HEK293 (cell line): ENCODE data around the gene AGR2.

ENCODE experiments used
- CTCF ChIA-PET: fragments of 350-600 bp; formaldehyde crosslinking; extraction: SDS; loops from one replicate; lab custom pipeline; 2021; ENCODE audit warnings: antibody characterized with exemption; lab: Yijun Ruan, JAX
- POLR2A ChIA-PET: fragments of 300-600 bp; formaldehyde crosslinking; extraction: SDS; loops from one replicate; lab custom pipeline; 2020; ENCODE audit warnings: antibody characterized with exemption, inconsistent platforms; lab: Yijun Ruan, JAX
- H3K27ac ChIP-seq: fragments of 200-500 bp; sonication (Bioruptor generic); 2 replicates; pipeline ENCODE4 v1.5.1; 2014; ENCODE audit warnings: low read depth, low read length, control low read depth, inconsistent platforms; ENCODE audit errors: extremely low read depth
- H3K36me3 ChIP-seq, 2 experiments: fragments of 200-500 bp in 1 of 2; sonication (Bioruptor generic) in 1 of 2; 1 replicate in 1 of 2; 2 replicates in 1 of 2; pipeline ENCODE4 v1.5.1; 2014 to 2017; ENCODE audit warnings: inconsistent platforms in 2 of 2, low read length in 2 of 2; ENCODE audit not compliant: control insufficient read depth in 2 of 2, insufficient read depth in 1 of 2
- H3K4me1 ChIP-seq: fragments of 200-500 bp; sonication (Bioruptor generic); 2 replicates; pipeline ENCODE4 v1.5.1; 2014; ENCODE audit warnings: mild to moderate bottlenecking, low read length, inconsistent platforms; ENCODE audit not compliant: control insufficient read depth, insufficient read depth
- H3K4me3 ChIP-seq: 2 replicates; pipeline ENCODE4 v1.5.1; 2011; ENCODE audit warnings: low read depth, mild to moderate bottlenecking, control low read depth, low read length, moderate library complexity
- H3K9me3 ChIP-seq: fragments of 200-500 bp; sonication (Bioruptor generic); 2 replicates; pipeline ENCODE4 v1.5.1; 2014; ENCODE audit warnings: low read depth, low read length, inconsistent platforms; ENCODE audit not compliant: control insufficient read depth, insufficient read depth
- PRDM4 ChIP-seq: fragments of 450-650 bp; formaldehyde crosslinking; IDR thresholded peaks from 2 replicates; pipeline ENCODE4 v1.5.1; 2017; ENCODE audit warnings: missing biosample characterization, missing genetic modification characterization
- ZBTB21 ChIP-seq: fragments of 450-650 bp; formaldehyde crosslinking; IDR thresholded peaks from 2 replicates; pipeline ENCODE4 v1.5.1; 2017; ENCODE audit warnings: missing biosample characterization, missing genetic modification characterization
- ZFHX2 ChIP-seq: fragments of 450-650 bp; formaldehyde crosslinking; conservative IDR thresholded peaks from 2 replicates; pipeline ENCODE4 v1.5.1; 2016; ENCODE audit warnings: missing biosample characterization, missing genetic modification characterization
- ZNF10 ChIP-seq: fragments of 450-650 bp; formaldehyde crosslinking; IDR thresholded peaks from 2 replicates; pipeline ENCODE4 v1.5.1; 2017; ENCODE audit warnings: missing biosample characterization, missing genetic modification characterization
- ZNF146 ChIP-seq: fragments of 450-650 bp; formaldehyde crosslinking; IDR thresholded peaks from 2 replicates; pipeline ENCODE4 v1.5.1; 2016; ENCODE audit warnings: missing biosample characterization, missing genetic modification characterization
- ZNF239 ChIP-seq: fragments of 450-650 bp; formaldehyde crosslinking; IDR thresholded peaks from 2 replicates; pipeline ENCODE4 v1.5.1; 2016; ENCODE audit warnings: missing biosample characterization, missing genetic modification characterization
- ZNF514 ChIP-seq: fragments of 450-650 bp; formaldehyde crosslinking; IDR thresholded peaks from 2 replicates; pipeline ENCODE4 v1.5.1; 2016; ENCODE audit warnings: missing biosample characterization, missing genetic modification characterization
- ZNF530 ChIP-seq: fragments of 450-650 bp; formaldehyde crosslinking; IDR thresholded peaks from 2 replicates; pipeline ENCODE4 v1.5.1; 2016; ENCODE audit warnings: low read depth, missing biosample characterization, missing genetic modification characterization
- ZNF555 ChIP-seq: fragments of 450-650 bp; formaldehyde crosslinking; conservative IDR thresholded peaks from 2 replicates; pipeline ENCODE4 v1.5.1; 2017; ENCODE audit warnings: missing biosample characterization, mild to moderate bottlenecking, missing genetic modification characterization, inconsistent platforms
- ZNF610 ChIP-seq: fragments of 450-650 bp; formaldehyde crosslinking; IDR thresholded peaks from 2 replicates; pipeline ENCODE4 v1.5.1; 2016; ENCODE audit warnings: missing biosample characterization, missing genetic modification characterization, borderline replicate concordance
- ZNF792 ChIP-seq: fragments of 450-650 bp; formaldehyde crosslinking; IDR thresholded peaks from 2 replicates; pipeline ENCODE4 v1.5.1; 2016; ENCODE audit warnings: missing biosample characterization, missing genetic modification characterization
- TF ChIP-seq, protein P1 (sequence below): fragments of 450-650 bp; formaldehyde crosslinking; IDR thresholded peaks from 2 replicates; pipeline ENCODE4 v1.5.1; 2016; ENCODE audit warnings: missing biosample characterization, missing genetic modification characterization
- TF ChIP-seq, protein P2 (sequence below): fragments of 450-650 bp; formaldehyde crosslinking; IDR thresholded peaks from 2 replicates; pipeline ENCODE4 v1.5.1; 2017; ENCODE audit warnings: missing biosample characterization, missing genetic modification characterization
- TF ChIP-seq, protein P3 (sequence below): fragments of 450-650 bp; formaldehyde crosslinking; IDR thresholded peaks from 2 replicates; pipeline ENCODE4 v1.5.1; 2016; ENCODE audit warnings: missing biosample characterization, missing genetic modification characterization

Gene AGR2

DNA sequence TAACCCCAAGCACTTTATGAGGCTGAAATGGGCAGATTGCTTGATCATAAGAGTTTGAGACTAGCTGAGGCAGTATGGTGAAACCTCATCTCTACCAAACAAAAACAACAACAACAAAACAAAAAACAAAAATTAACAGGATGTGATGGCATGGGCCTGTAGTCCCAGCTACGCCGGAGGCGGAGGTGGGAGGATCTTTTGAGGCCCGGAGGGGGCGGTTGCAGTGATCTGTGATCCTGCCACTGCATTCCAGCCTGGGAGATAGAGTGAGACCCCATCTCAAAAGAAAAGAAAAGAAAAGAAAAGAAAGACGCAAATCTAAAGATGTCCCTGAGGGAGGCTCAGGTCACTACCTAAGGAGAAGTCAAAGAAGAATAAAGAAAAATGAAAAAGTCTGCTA lies 35.3 kb upstream of the AGR2 start:
- ChIA-PET POLR2A (no interaction called here), CTCF (interaction anchor here (0.6 kb wide), 1 partner anchor 187 kb away, joined by 3 read pairs; no protein-coding TSS in a partner anchor)
- TF ChIP-seq ZNF530 (tag by site-specific recombination) (no peak), ZFHX2 (peak; percentile 23; the same call in 1 of the 2 replicates), ZNF792 (no peak)
- TF ChIP-seq, protein P1, sequence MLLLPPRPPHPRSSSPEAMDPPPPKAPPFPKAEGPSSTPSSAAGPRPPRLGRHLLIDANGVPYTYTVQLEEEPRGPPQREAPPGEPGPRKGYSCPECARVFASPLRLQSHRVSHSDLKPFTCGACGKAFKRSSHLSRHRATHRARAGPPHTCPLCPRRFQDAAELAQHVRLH (tag by site-specific recombination): no peak
- Histone ChIP-seq H3K4me3 (no peak overlapping the region), H3K4me1 (no peaks in the 10 kb centered on the region), H3K36me3 (no peaks in the 10 kb centered on the region), H3K27ac (no peak overlapping the region), H3K9me3 (no peaks in the 10 kb centered on the region)

DNA sequence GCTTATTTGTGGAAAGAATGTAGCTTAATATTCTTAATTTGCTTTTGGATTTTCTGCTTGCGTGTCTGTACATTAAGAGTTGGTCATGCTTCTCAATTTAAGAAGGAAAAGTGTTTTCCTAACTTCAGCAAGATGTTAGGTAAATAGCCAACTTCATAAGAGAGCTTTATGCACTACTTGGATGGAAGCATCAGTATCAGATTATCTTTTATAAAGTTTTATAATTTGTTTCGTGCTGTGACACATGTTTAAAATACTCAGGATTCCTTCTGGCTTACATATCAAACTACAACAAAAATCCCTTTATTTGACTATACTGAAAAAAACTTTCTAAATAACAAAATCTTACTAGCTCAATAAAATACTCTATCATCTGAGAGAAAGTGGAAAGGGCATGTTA lies 34.8 kb upstream of the AGR2 start:
- Histone ChIP-seq H3K9me3 (no peaks in the 10 kb centered on the region), H3K4me1 (no peaks in the 10 kb centered on the region), H3K4me3 (no peak overlapping the region), H3K36me3 (no peaks in the 10 kb centered on the region), H3K27ac (no peak overlapping the region)
- CTCF ChIA-PET: interaction anchor here (0.5 kb wide), 1 partner anchor 1285 kb away, joined by 3 read pairs; no protein-coding TSS in a partner anchor
- POLR2A ChIA-PET: no interaction called here
- TF ChIP-seq ZNF555 (tag by site-specific recombination): no peak
- TF ChIP-seq PRDM4: no peak
- no peak for TF ChIP-seq ZNF610 (tag by site-specific recombination)
- TF ChIP-seq, protein P2, sequence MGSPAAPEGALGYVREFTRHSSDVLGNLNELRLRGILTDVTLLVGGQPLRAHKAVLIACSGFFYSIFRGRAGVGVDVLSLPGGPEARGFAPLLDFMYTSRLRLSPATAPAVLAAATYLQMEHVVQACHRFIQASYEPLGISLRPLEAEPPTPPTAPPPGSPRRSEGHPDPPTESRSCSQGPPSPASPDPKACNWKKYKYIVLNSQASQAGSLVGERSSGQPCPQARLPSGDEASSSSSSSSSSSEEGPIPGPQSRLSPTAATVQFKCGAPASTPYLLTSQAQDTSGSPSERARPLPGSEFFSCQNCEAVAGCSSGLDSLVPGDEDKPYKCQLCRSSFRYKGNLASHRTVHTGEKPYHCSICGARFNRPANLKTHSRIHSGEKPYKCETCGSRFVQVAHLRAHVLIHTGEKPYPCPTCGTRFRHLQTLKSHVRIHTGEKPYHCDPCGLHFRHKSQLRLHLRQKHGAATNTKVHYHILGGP (tag by site-specific recombination): no peak
- TF ChIP-seq, protein P3, sequence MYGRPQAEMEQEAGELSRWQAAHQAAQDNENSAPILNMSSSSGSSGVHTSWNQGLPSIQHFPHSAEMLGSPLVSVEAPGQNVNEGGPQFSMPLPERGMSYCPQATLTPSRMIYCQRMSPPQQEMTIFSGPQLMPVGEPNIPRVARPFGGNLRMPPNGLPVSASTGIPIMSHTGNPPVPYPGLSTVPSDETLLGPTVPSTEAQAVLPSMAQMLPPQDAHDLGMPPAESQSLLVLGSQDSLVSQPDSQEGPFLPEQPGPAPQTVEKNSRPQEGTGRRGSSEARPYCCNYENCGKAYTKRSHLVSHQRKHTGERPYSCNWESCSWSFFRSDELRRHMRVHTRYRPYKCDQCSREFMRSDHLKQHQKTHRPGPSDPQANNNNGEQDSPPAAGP (tag by site-specific recombination): no peak
- no peak for TF ChIP-seq ZNF10
- TF ChIP-seq ZNF239 (tag by site-specific recombination): no peak
- TF ChIP-seq ZNF146: no peak
- no peak for TF ChIP-seq ZBTB21 (tag by site-specific recombination)

- no peaks in the 10 kb centered on the region for H3K4me1 ChIP-seq
- no peak overlapping the region for H3K27ac ChIP-seq
- H3K9me3 ChIP-seq: no peaks in the 10 kb centered on the region
- H3K36me3 ChIP-seq: no peaks in the 10 kb centered on the region
- no peak overlapping the region for H3K4me3 ChIP-seq
- CTCF ChIA-PET: interaction anchor here (0.5 to 1.1 kb wide), 2 partner anchors 36 to 1285 kb away, joined by 3 to 4 read pairs; no protein-coding TSS in a partner anchor
- TF ChIP-seq ZNF514 (tag by site-specific recombination) (no peak), ZNF555 (tag by site-specific recombination) (no peak), ZNF792 (no peak)
- POLR2A ChIA-PET: no interaction called here
Measured at GRCh38 chr7:16838891-16839290, 34.1 kb upstream of the AGR2 start.
